GM12874 (cell line): ENCODE data around the gene ACSF2.

Experiments
- CTCF ChIP-seq: IDR thresholded peaks from 2 replicates; pipeline ENCODE4 v1.5.1; 2011; ENCODE audit warnings: low read depth, mild to moderate bottlenecking, control low read depth, low read length, moderate library complexity; ENCODE audit not compliant: insufficient read depth

Gene ACSF2

GRCh38 chr17:50458701-50459676, 33.0 kb downstream of the ACSF2 start:
- TF ChIP-seq CTCF: no peak

- TF ChIP-seq CTCF: no peak
These were observed 33.7 kb downstream of the ACSF2 start for GRCh38 chr17:50459756-50460155.

- no peak for TF ChIP-seq CTCF
These were observed 35.0 kb downstream of the ACSF2 start for GRCh38 chr17:50460831-50461526.

- no peak for TF ChIP-seq CTCF
These were observed 35.6 kb downstream of the ACSF2 start for GRCh38 chr17:50461550-50462132.

GRCh38 chr17:50462446-50462845, 36.4 kb downstream of the ACSF2 start:
- no peak for TF ChIP-seq CTCF

GRCh38 chr17:50464121-50464520, 38.1 kb downstream of the ACSF2 start:
- TF ChIP-seq CTCF: no peak

- TF ChIP-seq CTCF: no peak
These were observed 38.7 kb downstream of the ACSF2 start for GRCh38 chr17:50464736-50465135.
